HG03354 (cell line): ENCODE data around the gene DCC.

Experiments used
- ATAC-seq: cut with Tn5 transposase; IDR thresholded peaks from one replicate; pipeline ENCODE4 v1.9.1; 2021; ENCODE audit warnings: mild to moderate bottlenecking; ENCODE audit not compliant: unreplicated experiment, poor library complexity, severe bottlenecking

The DCC gene

GRCh38 chr18:52486052-52486451 is 146.1 kb downstream of the DCC start:
- no peak for ATAC-seq

DNA sequence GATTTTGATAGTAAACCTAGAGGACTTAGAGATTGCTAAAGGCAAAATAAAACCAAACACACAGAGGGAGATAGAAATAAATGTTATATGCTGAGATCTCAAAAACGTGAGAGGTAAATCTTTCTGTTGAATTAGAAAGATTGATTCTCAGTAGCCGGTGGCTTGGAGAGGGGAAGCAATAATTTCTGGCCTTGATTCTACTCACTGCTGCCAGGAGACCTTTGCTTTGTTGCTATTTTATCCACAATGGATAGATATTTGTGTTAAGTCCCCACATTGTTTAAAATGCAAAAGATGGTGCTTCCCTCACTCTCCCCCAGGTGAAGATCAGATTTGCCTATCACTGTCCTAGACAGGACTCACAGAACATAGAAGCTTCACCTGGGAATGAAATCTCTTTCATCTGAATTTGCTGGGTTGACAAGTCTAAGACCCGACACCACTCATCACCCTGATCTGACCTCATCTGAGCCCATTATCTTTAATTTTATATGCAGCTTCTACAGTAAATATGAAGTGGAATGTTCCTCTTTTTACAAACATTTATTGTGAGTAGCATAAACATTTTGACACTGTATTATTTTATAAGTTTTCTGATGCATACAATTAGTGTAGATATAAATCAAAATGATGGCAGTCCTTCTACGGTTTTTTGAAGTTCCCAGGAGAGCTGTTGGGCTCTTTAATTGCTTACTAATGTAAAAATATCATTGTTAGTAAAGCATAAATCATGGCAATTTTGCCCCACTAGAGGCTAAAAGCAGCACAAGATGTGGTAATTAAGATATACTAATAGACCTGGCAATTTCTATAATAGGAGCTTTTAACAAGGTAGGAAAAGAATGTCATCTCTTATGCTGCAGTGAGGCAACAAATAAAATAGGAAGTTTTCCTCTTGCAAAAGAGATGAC is 149.7 kb downstream of the DCC start:
- no peak for ATAC-seq

- ATAC-seq, result no peak
These were observed 156.4 kb downstream of the DCC start for GRCh38 chr18:52496426-52496825.

DNA sequence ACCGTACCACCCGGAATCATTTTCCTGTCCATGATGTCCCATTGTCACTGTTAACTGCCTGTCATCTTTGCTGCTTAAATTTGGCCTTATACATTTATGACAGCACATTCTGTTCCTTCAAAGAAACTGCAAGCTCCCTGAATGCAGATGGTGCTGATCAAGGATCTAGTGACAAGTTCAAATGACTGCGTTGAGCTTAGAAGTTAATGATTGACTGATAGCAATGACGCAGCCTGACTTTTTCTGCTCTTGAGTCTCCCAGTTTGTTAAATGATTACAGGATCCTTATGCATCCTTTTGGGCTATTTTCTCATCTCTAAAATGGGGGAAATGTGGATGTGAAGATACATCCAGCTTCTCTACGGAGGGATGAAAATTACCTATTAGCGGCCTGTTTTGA is 159.0 kb downstream of the DCC start:
- ATAC-seq, result no peak

DNA sequence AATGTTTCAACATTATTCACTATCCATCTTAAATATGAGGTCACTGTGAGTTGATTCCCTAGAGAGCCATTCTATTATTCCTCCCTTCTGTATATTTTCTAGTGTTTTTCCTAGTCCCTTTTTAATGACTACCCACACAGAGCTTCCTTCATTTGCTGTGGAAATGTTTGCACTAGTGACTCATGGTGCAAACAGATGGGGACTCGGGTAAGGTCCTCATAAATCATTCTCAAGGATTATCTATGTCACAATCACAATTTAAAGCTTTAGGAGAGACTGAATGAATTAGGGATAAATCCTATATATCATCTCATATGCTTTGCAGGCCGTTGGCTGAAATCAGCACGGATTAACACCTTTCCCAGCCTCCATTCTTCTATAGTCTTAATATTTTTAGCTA is 159.6 kb downstream of the DCC start:
- no peak for ATAC-seq

DNA sequence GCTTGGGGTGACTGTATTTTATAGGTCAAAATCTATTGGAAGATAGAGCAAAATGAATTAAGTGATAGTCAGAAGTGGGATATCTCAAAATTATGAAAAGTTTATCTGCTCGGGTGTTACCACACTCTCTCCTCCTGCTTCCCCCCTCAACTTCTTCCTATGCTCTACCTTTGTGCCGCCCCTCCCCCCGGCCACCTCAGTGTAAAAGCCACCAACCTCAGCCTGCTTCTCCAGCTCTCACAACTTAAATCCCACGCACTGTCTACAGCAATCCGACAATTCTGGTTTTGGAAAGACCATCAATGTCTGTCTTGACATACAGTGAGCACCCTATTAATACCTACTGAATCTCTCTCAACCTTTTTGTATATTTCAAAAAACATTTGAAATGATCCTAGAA is 164.6 kb downstream of the DCC start:
- ATAC-seq, result no peak

DNA sequence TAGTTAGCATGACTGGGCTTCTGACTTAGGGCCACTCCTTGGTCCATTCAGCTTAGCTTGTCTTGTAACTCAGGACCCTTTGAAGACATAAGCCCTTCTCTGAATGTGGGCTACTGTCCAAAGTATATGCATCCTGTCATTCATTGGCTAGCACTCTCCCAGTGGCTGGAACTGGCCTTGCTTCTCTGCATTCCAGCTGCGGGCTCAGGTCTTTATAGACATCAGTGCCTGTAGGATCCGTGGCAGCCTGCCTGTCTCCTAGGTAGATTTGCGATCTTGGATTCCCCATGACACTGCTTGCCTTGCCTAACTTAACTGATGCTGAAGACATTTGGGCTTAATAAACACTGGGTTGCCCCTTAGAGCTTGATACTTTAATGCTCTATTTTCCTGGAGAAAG is 170.1 kb downstream of the DCC start:
- ATAC-seq, result no peak

- no peak for ATAC-seq
These were observed 178.1 kb downstream of the DCC start for GRCh38 chr18:52518086-52518485.

GRCh38 chr18:52519021-52519420 is 179.0 kb downstream of the DCC start:
- no peak for ATAC-seq

DNA sequence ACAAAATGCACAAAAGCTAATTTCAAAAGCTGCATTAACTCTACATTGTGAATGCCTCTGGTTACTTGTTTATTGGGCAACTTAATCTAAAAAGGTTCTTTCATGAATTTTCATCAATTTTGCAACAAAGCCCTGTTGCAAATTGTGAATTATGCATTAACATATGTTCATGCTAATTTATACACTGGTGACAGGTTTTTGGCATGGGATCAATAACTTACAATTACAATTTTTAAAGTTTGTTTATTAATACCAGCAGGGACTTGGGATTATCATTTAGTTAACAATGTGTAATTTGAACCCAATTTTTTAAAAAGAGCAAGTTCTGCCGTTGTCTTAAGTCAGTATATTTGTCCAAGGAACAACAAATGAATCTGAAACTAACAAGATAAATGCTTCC is 183.6 kb downstream of the DCC start:
- no peak for ATAC-seq

GRCh38 chr18:52531836-52532235 is 191.8 kb downstream of the DCC start:
- no peak for ATAC-seq

DNA sequence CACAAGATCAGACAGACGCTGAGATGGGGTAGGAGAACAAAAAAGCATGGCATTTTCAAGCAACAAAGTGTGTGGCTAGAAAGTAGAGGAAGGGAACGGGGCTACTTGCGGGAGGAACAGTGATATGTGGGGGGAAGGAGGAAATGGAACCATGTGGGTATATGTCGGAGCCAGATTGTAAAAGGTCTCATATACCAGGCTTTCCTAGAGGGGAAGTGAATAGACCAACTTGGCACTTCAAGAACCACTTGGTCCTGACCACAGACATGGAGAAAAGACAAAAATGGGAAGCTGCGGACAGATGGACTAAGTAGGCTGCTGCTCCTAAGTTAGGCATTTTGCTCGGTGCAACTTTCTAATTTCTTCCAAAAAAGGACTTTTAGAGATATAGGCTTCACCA is 196.0 kb downstream of the DCC start:
- ATAC-seq, result no peak

GRCh38 chr18:52537261-52537660 is 197.3 kb downstream of the DCC start:
- no peak for ATAC-seq

- no peak for ATAC-seq
These were observed 201.1 kb downstream of the DCC start for GRCh38 chr18:52541056-52541455.

DNA sequence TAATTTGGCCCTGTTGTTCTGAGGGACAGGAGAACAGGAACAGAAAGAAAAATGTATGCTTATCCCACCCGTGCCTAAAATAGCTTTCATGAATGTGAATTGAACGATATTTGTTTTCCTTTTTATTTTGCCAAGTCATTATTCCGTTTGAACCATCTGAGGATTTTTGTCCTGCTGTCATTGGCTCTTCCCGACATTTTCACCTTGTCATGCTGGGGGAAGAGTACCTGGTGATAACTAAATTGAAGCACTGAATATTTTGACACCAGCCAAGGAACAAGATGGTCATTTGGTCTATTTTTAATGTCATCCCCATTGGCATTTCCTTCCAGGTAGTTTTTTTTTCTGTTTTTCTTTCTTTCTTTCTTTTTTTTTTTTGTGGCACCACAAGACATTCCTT is 204.1 kb downstream of the DCC start:
- ATAC-seq, result no peak

DNA sequence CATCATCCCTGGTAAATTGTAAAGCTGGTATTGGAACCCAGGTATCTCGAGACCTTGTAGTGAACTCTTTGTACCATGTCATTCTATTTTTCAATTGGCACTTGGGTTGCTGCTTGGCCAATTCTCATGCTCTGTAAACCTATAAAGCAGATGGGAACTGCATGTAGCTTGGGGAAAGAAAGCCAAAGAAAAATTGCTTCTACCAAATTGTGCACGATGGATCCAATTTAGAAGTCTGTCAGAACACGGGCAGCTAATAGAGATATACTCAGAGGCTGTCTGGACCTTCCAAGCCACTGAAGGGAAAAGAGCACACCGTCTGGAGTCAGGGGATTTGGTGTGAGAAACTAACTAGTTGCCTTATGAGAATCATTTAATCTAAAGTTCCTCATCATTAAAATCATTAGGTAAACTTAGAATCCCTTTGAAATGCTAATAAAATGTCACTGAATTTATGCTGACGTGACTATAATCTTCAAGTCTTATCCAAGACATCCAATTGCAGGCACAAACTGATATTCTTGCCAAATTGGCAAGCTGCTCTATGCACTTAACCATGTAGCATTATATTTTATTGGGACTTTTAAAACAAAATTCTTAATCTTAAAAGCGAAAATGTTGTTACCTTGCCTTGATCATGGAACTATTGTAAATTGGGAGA is 206.8 kb downstream of the DCC start:
- ATAC-seq, result no peak

- ATAC-seq, result no peak
These were observed 213.4 kb downstream of the DCC start for GRCh38 chr18:52553441-52553840.

DNA sequence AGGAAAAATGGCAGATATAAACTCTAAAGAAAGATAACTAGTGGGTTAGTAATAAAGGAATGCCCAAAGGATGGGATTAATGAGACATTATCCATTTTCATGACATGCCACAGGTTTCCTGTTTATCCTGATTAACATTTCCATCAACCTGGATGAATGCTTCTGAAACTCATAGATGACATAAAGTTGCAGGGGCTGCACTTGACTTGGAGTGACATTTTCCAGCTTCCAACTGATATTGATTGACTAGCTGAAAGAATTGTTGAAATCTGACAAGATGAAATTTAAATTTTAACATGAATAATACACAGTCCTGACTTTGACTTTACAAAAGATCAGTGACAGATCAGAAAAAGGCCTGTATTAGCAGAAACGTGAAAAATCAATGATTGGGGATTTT is 214.2 kb downstream of the DCC start:
- no peak for ATAC-seq

- ATAC-seq, result no peak
These were observed 227.4 kb downstream of the DCC start for GRCh38 chr18:52567360-52567759.

- no peak for ATAC-seq
These were observed 229.5 kb downstream of the DCC start for GRCh38 chr18:52569492-52569891.

DNA sequence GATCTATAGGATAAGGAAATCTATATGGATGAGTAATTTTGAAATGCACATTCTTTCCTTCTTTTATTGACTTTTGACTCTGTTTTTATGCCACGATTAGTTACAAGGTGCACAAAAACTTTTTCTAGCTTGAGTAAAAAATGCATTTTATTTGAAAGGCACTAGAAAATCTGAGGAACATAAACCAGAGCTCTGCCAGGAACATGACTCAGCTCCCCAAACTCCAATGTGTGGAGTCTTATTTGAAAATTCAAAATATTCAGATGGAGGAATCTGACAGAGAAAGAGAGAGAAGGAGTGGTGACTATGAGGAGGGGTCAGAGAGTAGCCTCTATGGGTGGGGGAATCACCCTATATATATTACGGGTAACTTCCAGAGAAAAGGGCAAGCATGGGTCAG is 231.0 kb downstream of the DCC start:
- no peak for ATAC-seq
